SU-DHL-6 (cell line): ENCODE measurements around the gene PCYT2.
"Not testable (repeated sequence)": the region's sequence is repeated elsewhere in the genome, so short reads cannot be mapped to it uniquely, and the experiment has no call there.

Source experiments
- H2AFZ ChIP-seq: fragments of 200-600 bp; sonication (generic); 2 replicates; pipeline ENCODE4 v1.6.1; 2014; ENCODE audit warnings: low read depth, mild to moderate bottlenecking, moderate library complexity, mixed read lengths, antibody characterized with exemption, low read length; ENCODE audit not compliant: severe bottlenecking
- H3F3A ChIP-seq: fragments of 200-600 bp; shearing (Covaris generic); 2 replicates; pipeline ENCODE4 v1.6.0; 2016; ENCODE audit warnings: antibody characterized with exemption, mild to moderate bottlenecking; ENCODE audit not compliant: insufficient read depth
- H3K27ac ChIP-seq: fragments of 200-600 bp; sonication (generic); 2 replicates; pipeline ENCODE4 v1.5.1; 2016; ENCODE audit warnings: low read depth, mild to moderate bottlenecking, low read length, moderate library complexity, mixed read lengths
- H3K27me3 ChIP-seq: fragments of 200-600 bp; sonication (generic), shearing (Covaris generic); 2 replicates; pipeline ENCODE4 v1.6.0; 2014; ENCODE audit warnings: mild to moderate bottlenecking, low read length
- H3K36me3 ChIP-seq: fragments of 200-600 bp; sonication (generic); 2 replicates; pipeline ENCODE4 v1.6.1; 2014; ENCODE audit warnings: mild to moderate bottlenecking, low read length, mixed read lengths
- H3K4me2 ChIP-seq: fragments of 300-600, 200-600 bp; shearing (Covaris generic), sonication (generic); 2 replicates; pipeline ENCODE4 v1.6.0; 2014; ENCODE audit warnings: low read length, low read depth, mild to moderate bottlenecking; ENCODE audit not compliant: poor library complexity, severe bottlenecking
- H3K4me3 ChIP-seq: fragments of 200-600 bp; sonication (generic); 2 replicates; pipeline ENCODE4 v1.5.1; 2014; ENCODE audit warnings: antibody characterized with exemption, low read length, mild to moderate bottlenecking, mixed read lengths; ENCODE audit not compliant: insufficient read depth, poor library complexity, severe bottlenecking
- H3K79me2 ChIP-seq: fragments of 200-600 bp; sonication (generic); 2 replicates; pipeline ENCODE4 v1.6.1; 2014; ENCODE audit warnings: mild to moderate bottlenecking, low read length, moderate library complexity; ENCODE audit not compliant: insufficient read depth
- H3K9ac ChIP-seq: fragments of 200-600 bp; sonication (generic); 2 replicates; pipeline ENCODE4 v1.7.0; 2014; ENCODE audit warnings: mild to moderate bottlenecking, low read length
- H3K9me2 ChIP-seq: fragments of 200-600 bp; sonication (generic); replicated peaks from 2 replicates; pipeline ENCODE4 v1.6.1; 2014; ENCODE audit warnings: low read length; ENCODE audit not compliant: insufficient read depth
- H3K9me3 ChIP-seq: fragments of 200-600 bp; sonication (generic); 2 replicates; pipeline ENCODE4 v1.6.1; 2014; ENCODE audit warnings: low read length, mixed read lengths; ENCODE audit not compliant: insufficient read depth
- H4K20me1 ChIP-seq: fragments of 200-600 bp; sonication (generic); 2 replicates; pipeline ENCODE4 v1.6.1; 2014; ENCODE audit warnings: low read depth, mild to moderate bottlenecking, antibody characterized with exemption, low read length, moderate library complexity, mixed read lengths
- CTCF ChIP-seq: fragments of 200-600 bp; sonication (generic); IDR thresholded peaks from one replicate; pipeline ENCODE4 v1.5.1; 2017; ENCODE audit warnings: antibody characterized with exemption, mild to moderate bottlenecking, low read length, moderate library complexity; ENCODE audit not compliant: insufficient read depth, poor library complexity, severe bottlenecking
- EZH2phosphoT487 ChIP-seq: fragments of 200-600 bp; sonication (generic), shearing (Covaris generic); conservative IDR thresholded peaks from 2 replicates; pipeline ENCODE4 v1.6.1; 2018; ENCODE audit warnings: mild to moderate bottlenecking, antibody characterized with exemption, low read length, moderate library complexity, mixed read lengths

The PCYT2 gene

DNA sequence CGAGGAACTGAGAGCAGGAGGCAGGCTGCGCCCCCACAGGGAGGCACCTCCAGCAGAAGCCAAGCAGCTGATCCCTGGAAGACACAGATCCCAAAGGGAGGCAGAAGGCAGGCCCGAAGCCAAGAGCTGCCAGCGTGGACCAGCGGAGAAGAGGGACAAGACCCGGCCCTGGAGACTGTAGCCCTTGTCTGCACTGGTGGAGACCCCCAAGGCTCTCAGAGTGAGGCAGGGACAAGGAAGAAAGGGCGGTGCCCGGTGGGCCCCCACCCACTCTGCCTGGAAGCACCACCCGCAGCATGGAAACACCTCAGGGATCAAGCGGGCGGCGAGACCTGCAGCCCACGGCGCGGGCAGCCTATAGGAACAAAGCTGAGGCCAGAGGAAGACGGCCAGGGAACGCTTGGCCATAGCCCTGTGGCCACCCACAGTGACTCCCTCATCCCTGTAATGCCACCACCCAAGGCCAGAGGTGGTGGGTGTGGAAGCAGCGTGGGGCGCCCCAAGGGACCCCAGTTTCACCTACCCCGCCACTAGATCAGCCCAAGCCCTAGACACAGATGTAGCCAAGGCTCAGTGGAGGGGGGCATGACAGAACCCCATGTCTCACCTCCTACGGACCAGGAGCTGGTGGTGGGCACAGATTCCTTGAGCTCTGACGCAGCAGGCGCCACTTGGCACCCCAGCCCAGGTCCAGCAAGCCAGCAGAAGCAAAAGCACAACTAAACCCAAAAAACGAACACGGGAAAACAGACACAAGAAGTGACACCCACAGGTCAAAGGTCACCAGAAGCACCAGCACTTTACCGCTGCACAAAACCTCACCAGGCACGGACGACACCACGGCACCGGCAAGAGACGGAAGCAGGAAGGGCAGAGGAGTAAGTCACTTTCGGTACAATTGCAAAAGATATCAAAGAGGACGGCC is 9.7 kb upstream of the PCYT2 start:
- H3K79me2 ChIP-seq, result peaks cover 73% of the 10 kb centered on the region
- no peaks in the 10 kb centered on the region for H4K20me1 ChIP-seq
- no peak overlapping the region for H3K4me3 ChIP-seq
- H3K36me3 ChIP-seq, result no peaks in the 10 kb centered on the region
- no peaks in the 10 kb centered on the region for H3K9me3 ChIP-seq
- no peak overlapping the region for H3K27ac ChIP-seq
- H3F3A ChIP-seq, result no peaks in the 10 kb centered on the region
- H3K9me2 ChIP-seq, result no peaks in the 10 kb centered on the region
- no peak overlapping the region for H3K9ac ChIP-seq
- H3K4me2 ChIP-seq, result no peak overlapping the region
- H2AFZ ChIP-seq, result no peak overlapping the region
- no peak for TF ChIP-seq CTCF
- TF ChIP-seq EZH2phosphoT487, result no peak
- H3K27me3 ChIP-seq, result no peaks in the 10 kb centered on the region

DNA sequence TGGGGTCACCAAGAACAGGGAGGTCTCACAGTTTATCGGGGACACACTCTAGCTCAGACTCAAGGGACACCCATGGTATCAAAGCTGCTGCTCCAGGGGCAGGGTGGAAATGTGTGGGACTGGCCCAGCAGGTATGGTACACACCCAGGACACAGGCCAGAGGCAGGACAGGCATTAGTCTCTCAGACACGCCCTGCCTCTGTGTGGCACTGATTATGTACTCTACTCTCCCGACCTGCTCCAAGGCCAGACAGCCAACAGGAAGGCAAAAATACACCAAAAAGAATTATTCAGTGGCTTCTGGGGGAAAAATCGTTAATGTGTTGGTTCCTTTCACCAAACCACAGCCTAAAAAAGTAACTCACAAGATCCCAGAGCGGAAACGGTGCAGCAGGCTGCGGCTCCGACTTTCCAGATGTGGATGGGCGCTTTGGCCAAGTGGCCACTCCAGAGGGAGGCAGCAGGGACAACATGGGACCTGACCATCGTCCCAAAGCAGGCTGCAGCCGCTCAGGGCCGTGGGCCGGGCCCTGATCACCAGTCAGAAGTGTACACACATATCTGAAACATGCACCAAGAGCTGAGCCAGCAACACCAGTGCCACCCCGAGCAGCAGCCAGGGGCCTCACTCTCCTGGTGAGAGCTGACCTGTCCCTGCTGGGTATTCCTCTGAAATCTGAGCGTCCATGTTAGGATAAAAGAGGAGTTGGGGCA is 7.8 kb upstream of the PCYT2 start:
- H3K36me3 ChIP-seq, result no peaks in the 10 kb centered on the region
- H3K27me3 ChIP-seq, result no peaks in the 10 kb centered on the region
- H3K4me2 ChIP-seq, result no peak overlapping the region
- no peak overlapping the region for H3K9ac ChIP-seq
- no peaks in the 10 kb centered on the region for H3F3A ChIP-seq
- no peak overlapping the region for H3K4me3 ChIP-seq
- H3K79me2 ChIP-seq, result peaks cover 63% of the 10 kb centered on the region
- H3K27ac ChIP-seq, result no peak overlapping the region
- H4K20me1 ChIP-seq, result no peaks in the 10 kb centered on the region
- no peak for TF ChIP-seq EZH2phosphoT487
- TF ChIP-seq CTCF, result no peak
- H3K9me2 ChIP-seq, result no peaks in the 10 kb centered on the region
- H3K9me3 ChIP-seq, result no peaks in the 10 kb centered on the region
- no peak overlapping the region for H2AFZ ChIP-seq

- not testable (repeated sequence) for H3K27me3 ChIP-seq, H4K20me1 ChIP-seq, H3K36me3 ChIP-seq, H3K4me3 ChIP-seq, H2AFZ ChIP-seq, H3K9me2 ChIP-seq, H3K9me3 ChIP-seq, H3F3A ChIP-seq, H3K27ac ChIP-seq
- Histone ChIP-seq H3K4me2 (peak overlapping the region; percentile 54), H3K79me2 (peaks cover 56% of the 10 kb centered on the region), H3K9ac (peak overlapping the region; percentile 31; the same call in 1 of the 2 replicates)
Measured at GRCh38 chr17:81918333-81918669, 7.1 kb upstream of the PCYT2 start.
